ENCODE data around the gene PDGFD.
A peak's percentile ranks its signal among the peaks of the same experiment; 100 is the strongest.

The PDGFD gene

GRCh38 chr11:104164028-104164520 lies at the start of gene PDGFD:
Gene PDGFD, minus strand, starts transcription at chr11:104164147.
- DNase-seq, result peak; percentile 23

GRCh38 chr11:104206936-104207335 lies 43.0 kb upstream of the PDGFD start:
- no peak for DNase-seq

- DNase-seq, result no peak
Observed at GRCh38 chr11:104205838-104206237, 41.9 kb upstream of the PDGFD start.

GRCh38 chr11:104200688-104201087 lies 36.7 kb upstream of the PDGFD start:
- no peak for DNase-seq

GRCh38 chr11:104199053-104199452 lies 35.1 kb upstream of the PDGFD start:
- no peak for DNase-seq

- DNase-seq, result peak; percentile 4
Observed at GRCh38 chr11:104198576-104198975, 34.6 kb upstream of the PDGFD start.

GRCh38 chr11:104191124-104191523 lies 27.2 kb upstream of the PDGFD start:
- DNase-seq, result no peak

GRCh38 chr11:104183593-104183992 lies 19.6 kb upstream of the PDGFD start:
- no peak for DNase-seq

- no peak for DNase-seq
Observed at GRCh38 chr11:104175769-104176168, 11.8 kb upstream of the PDGFD start.

- DNase-seq, result no peak
Observed at GRCh38 chr11:104169091-104169490, 5.1 kb upstream of the PDGFD start.

GRCh38 chr11:104165014-104165413 lies 1.1 kb upstream of the PDGFD start:
- DNase-seq, result no peak

- no peak for DNase-seq
Observed at GRCh38 chr11:104163100-104164027, 583 bp downstream of the PDGFD start.

GRCh38 chr11:104161751-104162450 lies 2.0 kb downstream of the PDGFD start:
- no peak for DNase-seq

GRCh38 chr11:104159356-104159755 lies 4.6 kb downstream of the PDGFD start:
- no peak for DNase-seq

GRCh38 chr11:104155375-104155774 lies 8.6 kb downstream of the PDGFD start:
- DNase-seq, result no peak

GRCh38 chr11:104154296-104154695 lies 9.7 kb downstream of the PDGFD start:
- no peak for DNase-seq

- DNase-seq, result no peak
Observed at GRCh38 chr11:104152941-104153505, 10.9 kb downstream of the PDGFD start.

GRCh38 chr11:104151404-104152204 lies 12.3 kb downstream of the PDGFD start:
- DNase-seq, result no peak

GRCh38 chr11:104148706-104149105 lies 15.2 kb downstream of the PDGFD start:
- DNase-seq, result no peak

GRCh38 chr11:104148074-104148473 lies 15.9 kb downstream of the PDGFD start:
- DNase-seq, result no peak

GRCh38 chr11:104146943-104147342 lies 17.0 kb downstream of the PDGFD start:
- no peak for DNase-seq

GRCh38 chr11:104146421-104146820 lies 17.5 kb downstream of the PDGFD start:
- DNase-seq, result peak; percentile 39

GRCh38 chr11:104145062-104145461 lies 18.9 kb downstream of the PDGFD start:
- no peak for DNase-seq

All from NCI-H748 treated with DMSO at 0.1 percent for 48 hours (cell line).